Measurements from ENCODE around the gene RASL10A.

Gene RASL10A

DNA sequence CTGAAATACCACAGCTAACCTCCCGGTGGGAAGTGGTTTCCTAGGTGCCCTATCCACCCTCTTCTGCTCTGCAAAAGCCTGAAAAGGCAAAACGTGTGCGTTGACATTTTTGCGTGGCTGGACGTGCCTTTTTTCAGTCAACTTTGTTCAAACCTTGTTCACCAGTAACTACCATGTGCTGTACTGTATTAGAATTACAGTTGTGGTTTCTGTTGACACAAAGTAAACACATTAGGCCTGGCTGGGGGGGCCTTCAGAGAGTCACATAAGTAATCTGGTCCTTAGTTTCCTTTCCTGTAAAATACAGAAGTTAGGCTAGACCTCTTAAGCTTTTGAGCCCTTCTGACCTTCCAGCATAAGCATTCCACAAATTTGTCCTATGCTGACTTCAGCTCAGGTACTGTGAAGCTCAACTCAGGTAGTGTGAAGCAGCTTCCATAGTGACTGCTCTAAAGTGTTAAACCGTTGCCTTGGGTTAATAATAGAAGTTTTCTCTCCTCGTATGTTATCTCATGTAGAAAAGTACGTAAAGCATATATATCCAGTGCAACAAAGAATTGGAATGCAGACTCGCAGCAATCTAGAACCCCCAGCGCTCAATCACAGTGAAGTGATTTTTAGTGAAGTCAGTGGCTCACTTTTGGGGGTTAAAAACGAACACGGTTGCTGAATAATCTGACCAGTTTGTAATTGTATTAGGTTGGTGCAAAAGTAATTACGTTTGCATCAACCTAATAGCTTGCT is 45.6 kb downstream of the RASL10A start:
- Histone ChIP-seq H3K27me3 (ENCODE audit: control insufficient read depth, insufficient read depth, low read length, poor library complexity, severe bottlenecking) (no peaks in the 10 kb centered on the region), H3K4me1 (ENCODE audit: control insufficient read depth, insufficient read depth, low read length) (peaks cover 31% of the 10 kb centered on the region), H3K9me3 (ENCODE audit: control insufficient read depth, low read length) (no peaks in the 10 kb centered on the region), H3K27ac (ENCODE audit: insufficient read depth, low read depth, low read length, poor library complexity, severe bottlenecking) (no peak overlapping the region), H3K36me3 (ENCODE audit: control insufficient read depth, insufficient read depth, low read length) (peaks cover 27% of the 10 kb centered on the region), H3K4me3 (ENCODE audit: insufficient read depth, low read depth, low read length) (peak overlapping the region; percentile 96)
- WGBS, 2 experiments = 41 to 47% methylated on average over 13 of the region's 13 CpGs

DNA sequence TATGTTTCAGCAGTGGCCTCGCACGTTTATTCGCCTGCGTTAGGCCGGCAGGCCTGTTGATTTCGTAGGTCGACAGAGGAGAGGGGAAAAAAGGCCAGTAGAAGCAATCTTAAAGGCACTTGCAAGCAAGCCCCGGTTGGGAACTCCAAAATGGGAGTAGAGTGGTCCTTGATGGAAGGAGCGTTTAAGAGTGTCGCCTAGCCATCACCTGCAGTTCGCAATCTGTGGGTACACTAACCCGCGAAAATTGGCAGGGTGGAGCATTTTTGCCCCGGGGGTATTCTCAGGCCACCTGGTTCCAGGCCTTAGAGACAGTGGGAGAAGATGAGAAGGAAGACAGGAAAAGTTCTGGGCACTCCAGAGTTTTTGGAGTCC is 46.3 kb downstream of the RASL10A start:
- peaks cover 31% of the 10 kb centered on the region for H3K4me1 ChIP-seq (ENCODE audit: control insufficient read depth, insufficient read depth, low read length)
- peaks cover 21% of the 10 kb centered on the region for H3K36me3 ChIP-seq (ENCODE audit: control insufficient read depth, insufficient read depth, low read length)
- WGBS, 2 experiments = 1 to 2% methylated on average over 14 of the region's 14 CpGs
- H3K9me3 ChIP-seq (ENCODE audit: control insufficient read depth, low read length) = no peaks in the 10 kb centered on the region
- peak overlapping the region; percentile 96 for H3K4me3 ChIP-seq (ENCODE audit: insufficient read depth, low read depth, low read length)
- H3K27ac ChIP-seq (ENCODE audit: insufficient read depth, low read depth, low read length, poor library complexity, severe bottlenecking) = peak overlapping the region; percentile 98
- no peaks in the 10 kb centered on the region for H3K27me3 ChIP-seq (ENCODE audit: control insufficient read depth, insufficient read depth, low read length, poor library complexity, severe bottlenecking)

DNA sequence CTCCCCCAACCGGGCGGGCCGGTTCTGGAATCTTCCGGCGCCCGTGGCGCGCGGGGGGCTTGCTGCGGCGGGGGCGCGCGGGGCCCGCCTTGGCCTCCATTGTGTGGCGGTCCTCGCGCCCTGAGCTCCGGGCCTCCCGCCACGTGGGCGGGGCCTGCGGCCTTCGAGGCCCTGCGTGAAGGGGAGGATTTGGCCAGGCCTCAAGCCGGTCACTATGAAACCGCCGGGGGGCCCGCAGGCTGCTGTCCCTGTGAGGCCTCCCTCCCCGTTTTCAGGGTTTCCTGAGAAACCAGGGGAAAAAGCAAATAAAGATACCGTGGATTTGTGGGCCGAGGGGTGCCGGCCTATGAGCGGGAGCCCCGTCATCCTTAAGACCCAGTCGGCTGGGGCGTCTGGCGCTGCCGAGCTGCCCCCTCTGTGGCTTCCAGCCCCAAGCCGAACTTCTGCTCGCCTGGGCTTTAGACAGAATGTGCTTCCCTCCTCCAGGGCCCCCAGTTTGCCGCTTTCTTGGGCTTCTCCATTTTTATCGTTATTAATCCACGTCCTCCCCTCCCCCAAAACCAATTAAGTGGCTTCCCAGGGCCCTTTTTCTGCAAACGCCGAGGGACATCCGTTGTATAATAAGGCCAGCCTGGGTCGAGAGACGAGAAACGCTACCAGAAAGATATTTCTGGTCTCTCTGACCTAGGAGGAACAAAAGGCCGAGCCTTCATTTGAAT is 46.8 kb downstream of the RASL10A start:
- H3K9me3 ChIP-seq (ENCODE audit: control insufficient read depth, low read length) = no peaks in the 10 kb centered on the region
- peaks cover 31% of the 10 kb centered on the region for H3K4me1 ChIP-seq (ENCODE audit: control insufficient read depth, insufficient read depth, low read length)
- WGBS, 2 experiments = 0 to 1% methylated on average over 51 of the region's 51 CpGs
- no peaks in the 10 kb centered on the region for H3K27me3 ChIP-seq (ENCODE audit: control insufficient read depth, insufficient read depth, low read length, poor library complexity, severe bottlenecking)
- peak overlapping the region; percentile 96 for H3K4me3 ChIP-seq (ENCODE audit: insufficient read depth, low read depth, low read length)
- peak overlapping the region; percentile 98 for H3K27ac ChIP-seq (ENCODE audit: insufficient read depth, low read depth, low read length, poor library complexity, severe bottlenecking)
- H3K36me3 ChIP-seq (ENCODE audit: control insufficient read depth, insufficient read depth, low read length) = peaks cover 15% of the 10 kb centered on the region

DNA sequence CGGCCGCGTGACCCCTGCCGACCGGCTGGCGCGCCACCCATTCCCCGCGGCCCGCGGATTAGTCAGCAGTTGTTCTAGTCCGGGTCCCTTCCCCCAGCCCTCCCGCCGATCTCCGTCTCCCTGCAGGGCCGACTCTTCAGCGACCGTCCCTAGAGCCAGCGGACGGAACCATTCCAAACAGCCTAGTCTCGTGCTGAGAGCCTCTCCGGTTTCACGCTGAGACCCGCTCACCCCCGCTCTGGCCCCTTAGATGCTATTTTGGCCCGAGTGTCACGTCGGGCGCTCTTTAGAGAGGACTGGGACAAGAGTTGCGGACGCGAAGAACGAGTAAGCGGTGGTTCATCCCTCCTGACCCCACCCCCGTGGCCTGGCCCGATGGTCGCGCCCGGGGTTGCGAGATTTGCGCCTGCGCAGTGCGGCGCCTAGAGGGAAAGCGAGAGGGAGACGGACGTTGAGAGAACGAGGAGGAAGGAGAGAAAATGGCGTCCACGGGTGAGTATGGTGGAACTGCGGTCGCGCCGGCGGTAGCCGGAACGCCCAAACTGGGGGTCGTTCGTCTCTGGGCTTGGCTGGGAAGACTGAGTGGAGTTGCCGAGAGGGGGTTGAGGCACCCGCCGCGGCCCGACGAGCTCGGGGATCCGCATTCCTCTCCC is 47.5 kb downstream of the RASL10A start, which contains the start of the genes EWSR1 and RHBDD3:
Gene EWSR1, plus strand, starts transcription at position 411 of the 653 bp plus-strand sequence. Its CDS starts 69 bp downstream, at position 480.
Gene RHBDD3, minus strand, starts transcription at position 124 of the 653 bp plus-strand sequence. CDS start 2,355 bp downstream, outside the sequence.
- H3K4me1 ChIP-seq (ENCODE audit: control insufficient read depth, insufficient read depth, low read length) = peaks cover 31% of the 10 kb centered on the region
- H3K9me3 ChIP-seq (ENCODE audit: control insufficient read depth, low read length) = no peaks in the 10 kb centered on the region
- whole genome bisulfite sequencing, 2 experiments = 0% methylated on average over 67 of the region's 67 CpGs
- H3K27me3 ChIP-seq (ENCODE audit: control insufficient read depth, insufficient read depth, low read length, poor library complexity, severe bottlenecking) = no peaks in the 10 kb centered on the region
- H3K36me3 ChIP-seq (ENCODE audit: control insufficient read depth, insufficient read depth, low read length) = peaks cover 14% of the 10 kb centered on the region
- peak within 1 kb of the TSS; percentile 98 for H3K27ac ChIP-seq (ENCODE audit: insufficient read depth, low read depth, low read length, poor library complexity, severe bottlenecking)
- peak within 1 kb of the TSS; percentile 96 for H3K4me3 ChIP-seq (ENCODE audit: insufficient read depth, low read depth, low read length)

DNA sequence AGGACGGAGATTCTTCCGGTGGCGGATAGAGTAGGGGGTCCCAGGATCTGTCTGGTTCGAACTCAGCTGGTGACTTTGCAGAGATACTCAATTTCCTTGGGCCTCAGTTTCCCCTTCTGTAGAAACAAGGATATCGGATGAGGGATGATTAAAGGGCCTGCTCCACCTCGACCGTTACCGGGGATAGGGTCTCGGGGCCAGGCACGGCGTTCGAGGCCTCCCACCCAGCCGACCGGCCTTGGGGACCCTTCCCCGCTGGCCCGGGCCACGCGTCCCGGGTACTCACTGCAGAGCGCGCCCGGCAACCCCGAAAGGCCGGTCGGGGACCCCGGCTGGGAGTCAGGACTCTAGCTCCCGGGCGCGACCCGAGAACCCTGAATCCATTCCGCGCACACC is 48.0 kb downstream of the RASL10A start:
- no peaks in the 10 kb centered on the region for H3K27me3 ChIP-seq (ENCODE audit: control insufficient read depth, insufficient read depth, low read length, poor library complexity, severe bottlenecking)
- H3K36me3 ChIP-seq (ENCODE audit: control insufficient read depth, insufficient read depth, low read length) = peaks cover 11% of the 10 kb centered on the region
- H3K27ac ChIP-seq (ENCODE audit: insufficient read depth, low read depth, low read length, poor library complexity, severe bottlenecking) = peak overlapping the region; percentile 98
- H3K4me1 ChIP-seq (ENCODE audit: control insufficient read depth, insufficient read depth, low read length) = peaks cover 31% of the 10 kb centered on the region
- 0% methylated on average over 32 of the region's 32 CpGs for WGBS, 2 experiments
- peak overlapping the region; percentile 96 for H3K4me3 ChIP-seq (ENCODE audit: insufficient read depth, low read depth, low read length)
- H3K9me3 ChIP-seq (ENCODE audit: control insufficient read depth, low read length) = no peaks in the 10 kb centered on the region

DNA sequence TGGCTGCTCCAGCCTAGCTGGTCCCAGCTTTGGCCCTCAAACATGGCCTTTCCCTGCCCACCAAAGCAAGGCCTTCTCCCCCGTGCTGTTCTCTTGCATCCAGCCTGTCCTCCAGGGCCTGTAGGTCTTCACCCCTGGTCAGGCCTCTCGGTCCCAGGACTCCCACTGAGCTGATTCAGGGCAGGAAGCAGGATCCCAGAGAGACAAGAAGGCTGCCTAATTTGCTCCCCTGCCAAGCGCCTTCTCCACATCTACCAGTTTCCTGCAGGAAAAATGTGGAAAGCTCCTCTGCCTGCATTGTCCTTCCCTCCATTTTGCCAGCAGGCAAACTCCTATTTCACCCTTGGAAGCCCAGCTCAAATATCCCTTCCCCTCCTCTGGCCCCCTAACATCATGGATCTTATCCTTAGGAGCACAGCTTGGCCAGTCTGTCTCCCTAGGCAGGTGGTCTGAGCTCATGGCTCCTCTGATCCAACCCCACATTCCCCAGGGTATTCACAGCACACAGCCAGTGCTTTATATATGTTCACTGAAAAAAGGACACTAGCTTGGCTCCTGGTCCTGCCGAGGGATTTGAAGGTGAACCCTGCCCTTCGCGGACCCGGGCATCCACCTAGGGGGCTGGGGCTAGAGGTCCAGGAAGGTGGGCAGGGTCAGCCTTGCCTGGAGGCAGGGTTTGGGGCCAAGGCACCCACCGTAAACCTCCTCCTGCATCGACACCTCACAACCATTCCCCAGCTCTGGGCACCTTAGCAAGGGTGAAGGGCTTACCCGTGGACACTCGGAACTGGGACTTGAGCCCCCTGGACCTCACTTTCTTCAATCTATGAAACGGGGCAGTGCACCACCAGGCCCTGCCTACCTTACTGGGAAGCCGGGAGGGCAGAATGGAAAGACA is 48.7 kb downstream of the RASL10A start:
- WGBS, 2 experiments = 14 to 15% methylated on average over 13 of the region's 13 CpGs
- peaks cover 28% of the 10 kb centered on the region for H3K4me1 ChIP-seq (ENCODE audit: control insufficient read depth, insufficient read depth, low read length)
- peak overlapping the region; percentile 50 for H3K27ac ChIP-seq (ENCODE audit: insufficient read depth, low read depth, low read length, poor library complexity, severe bottlenecking)
- H3K27me3 ChIP-seq (ENCODE audit: control insufficient read depth, insufficient read depth, low read length, poor library complexity, severe bottlenecking) = no peaks in the 10 kb centered on the region
- H3K4me3 ChIP-seq (ENCODE audit: insufficient read depth, low read depth, low read length) = peak overlapping the region; percentile 96
- no peaks in the 10 kb centered on the region for H3K9me3 ChIP-seq (ENCODE audit: control insufficient read depth, low read length)
- H3K36me3 ChIP-seq (ENCODE audit: control insufficient read depth, insufficient read depth, low read length) = peaks cover 8% of the 10 kb centered on the region

DNA sequence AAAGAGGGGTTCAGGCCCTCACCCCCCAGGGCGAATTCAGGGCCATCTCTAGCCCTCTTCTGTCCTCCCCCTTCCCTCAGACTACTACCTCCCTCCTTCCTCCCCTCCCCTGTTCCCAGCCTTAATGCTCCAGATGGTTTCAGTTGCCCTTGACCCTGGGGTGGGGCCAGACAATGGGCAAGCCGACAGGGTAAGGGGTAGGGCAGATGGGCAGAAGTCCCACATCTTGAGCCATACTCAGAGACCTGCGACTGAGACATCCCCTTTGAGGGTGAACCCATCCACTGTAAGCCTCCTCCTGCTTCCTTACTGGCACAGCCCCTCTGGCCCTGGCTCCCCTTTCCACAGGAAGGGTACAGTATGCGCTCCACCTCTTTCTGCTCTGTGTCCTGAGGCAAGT is 49.6 kb downstream of the RASL10A start:
- H3K27me3 ChIP-seq (ENCODE audit: control insufficient read depth, insufficient read depth, low read length, poor library complexity, severe bottlenecking) = no peaks in the 10 kb centered on the region
- WGBS, 2 experiments = 89 to 92% methylated on average over 4 of the region's 4 CpGs
- peaks cover 20% of the 10 kb centered on the region for H3K4me1 ChIP-seq (ENCODE audit: control insufficient read depth, insufficient read depth, low read length)
- no peaks in the 10 kb centered on the region for H3K9me3 ChIP-seq (ENCODE audit: control insufficient read depth, low read length)
- no peak overlapping the region for H3K27ac ChIP-seq (ENCODE audit: insufficient read depth, low read depth, low read length, poor library complexity, severe bottlenecking)
- H3K4me3 ChIP-seq (ENCODE audit: insufficient read depth, low read depth, low read length) = no peak overlapping the region
- H3K36me3 ChIP-seq (ENCODE audit: control insufficient read depth, insufficient read depth, low read length) = peaks cover 8% of the 10 kb centered on the region

DNA sequence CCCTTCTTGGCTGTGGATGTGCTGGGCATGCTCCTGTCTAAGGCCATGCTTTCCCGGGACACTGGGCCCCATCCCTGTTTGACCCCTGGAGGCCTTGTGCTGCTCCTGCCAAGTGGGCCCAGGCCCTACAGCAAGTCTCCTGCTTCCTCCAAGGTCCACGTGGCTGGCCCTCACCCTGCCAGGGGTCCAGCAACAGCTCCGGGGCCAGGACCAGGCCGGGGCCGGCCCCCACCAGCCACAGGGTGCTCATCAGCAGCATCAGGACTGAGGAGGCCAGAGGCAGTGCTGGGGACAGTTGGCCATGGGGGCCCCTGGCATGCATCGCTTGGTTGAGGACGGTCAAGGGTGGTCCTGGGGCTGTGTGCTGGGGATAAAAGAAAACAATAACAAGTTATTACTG is 50.2 kb downstream of the RASL10A start:
- H3K4me1 ChIP-seq (ENCODE audit: control insufficient read depth, insufficient read depth, low read length) = peaks cover 14% of the 10 kb centered on the region
- no peaks in the 10 kb centered on the region for H3K27me3 ChIP-seq (ENCODE audit: control insufficient read depth, insufficient read depth, low read length, poor library complexity, severe bottlenecking)
- H3K36me3 ChIP-seq (ENCODE audit: control insufficient read depth, insufficient read depth, low read length) = peaks cover 8% of the 10 kb centered on the region
- no peak overlapping the region for H3K4me3 ChIP-seq (ENCODE audit: insufficient read depth, low read depth, low read length)
- no peaks in the 10 kb centered on the region for H3K9me3 ChIP-seq (ENCODE audit: control insufficient read depth, low read length)
- no peak overlapping the region for H3K27ac ChIP-seq (ENCODE audit: insufficient read depth, low read depth, low read length, poor library complexity, severe bottlenecking)
- 95 to 96% methylated on average over 7 of the region's 7 CpGs for WGBS, 2 experiments

DNA sequence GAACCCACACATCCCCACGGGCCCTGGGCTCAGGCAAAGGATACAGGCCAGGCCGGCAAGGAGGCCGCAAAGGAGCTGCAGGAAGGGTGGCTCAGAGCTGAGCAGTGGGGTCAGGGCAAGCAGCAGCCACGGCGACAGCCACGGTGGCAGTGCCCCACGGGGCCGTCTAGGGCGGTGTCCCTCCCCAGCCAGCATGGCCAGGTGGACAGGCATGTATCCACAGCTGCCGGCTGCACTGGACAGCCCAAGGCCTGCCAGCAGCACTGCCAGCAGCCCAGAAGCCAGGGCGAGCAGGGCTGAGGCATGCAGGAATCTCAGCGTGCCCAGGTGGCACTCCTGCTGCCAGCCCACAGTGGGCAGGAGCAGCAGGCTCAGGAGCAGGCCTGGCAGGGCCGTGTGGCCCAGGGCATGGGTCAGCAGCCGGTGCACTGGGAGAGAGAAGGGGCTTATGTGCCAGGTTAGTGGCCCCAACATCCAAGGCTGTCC is 51.7 kb downstream of the RASL10A start:
- peaks cover 8% of the 10 kb centered on the region for H3K4me1 ChIP-seq (ENCODE audit: control insufficient read depth, insufficient read depth, low read length)
- H3K27me3 ChIP-seq (ENCODE audit: control insufficient read depth, insufficient read depth, low read length, poor library complexity, severe bottlenecking) = no peaks in the 10 kb centered on the region
- H3K4me3 ChIP-seq (ENCODE audit: insufficient read depth, low read depth, low read length) = no peak overlapping the region
- H3K36me3 ChIP-seq (ENCODE audit: control insufficient read depth, insufficient read depth, low read length) = peaks cover 8% of the 10 kb centered on the region
- 95 to 96% methylated on average over 14 of the region's 14 CpGs for WGBS, 2 experiments
- H3K9me3 ChIP-seq (ENCODE audit: control insufficient read depth, low read length) = no peaks in the 10 kb centered on the region
- no peak overlapping the region for H3K27ac ChIP-seq (ENCODE audit: insufficient read depth, low read depth, low read length, poor library complexity, severe bottlenecking)
